Measurements from ENCODE around the gene SPTBN2.

SPTBN2 gene

DNA sequence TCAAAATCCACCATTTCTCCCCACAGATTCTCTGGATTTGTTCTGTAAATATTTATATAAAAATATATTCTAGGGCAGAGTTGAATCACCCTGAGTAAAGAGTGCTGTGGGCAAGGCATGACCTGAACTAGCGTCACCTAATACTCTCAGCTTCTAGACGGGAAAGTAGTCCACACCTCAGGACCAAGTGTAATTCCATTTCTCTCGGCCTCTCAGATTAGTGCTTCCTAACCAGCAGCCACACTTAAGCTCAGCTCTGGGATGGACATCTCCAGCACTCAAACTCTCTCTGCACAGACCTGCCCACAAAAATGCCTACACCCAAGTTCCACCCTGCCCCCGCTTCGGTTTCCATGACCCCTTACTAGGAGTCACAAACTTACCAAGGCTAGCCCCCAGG is 5.3 kb downstream of the SPTBN2 start:
- DNase-seq: no peak

- no peak for DNase-seq
Observed at GRCh38 chr11:66722745-66723651, 6.0 kb downstream of the SPTBN2 start.

- DNase-seq: no peak
Observed at GRCh38 chr11:66721939-66722338, 7.1 kb downstream of the SPTBN2 start.

DNA sequence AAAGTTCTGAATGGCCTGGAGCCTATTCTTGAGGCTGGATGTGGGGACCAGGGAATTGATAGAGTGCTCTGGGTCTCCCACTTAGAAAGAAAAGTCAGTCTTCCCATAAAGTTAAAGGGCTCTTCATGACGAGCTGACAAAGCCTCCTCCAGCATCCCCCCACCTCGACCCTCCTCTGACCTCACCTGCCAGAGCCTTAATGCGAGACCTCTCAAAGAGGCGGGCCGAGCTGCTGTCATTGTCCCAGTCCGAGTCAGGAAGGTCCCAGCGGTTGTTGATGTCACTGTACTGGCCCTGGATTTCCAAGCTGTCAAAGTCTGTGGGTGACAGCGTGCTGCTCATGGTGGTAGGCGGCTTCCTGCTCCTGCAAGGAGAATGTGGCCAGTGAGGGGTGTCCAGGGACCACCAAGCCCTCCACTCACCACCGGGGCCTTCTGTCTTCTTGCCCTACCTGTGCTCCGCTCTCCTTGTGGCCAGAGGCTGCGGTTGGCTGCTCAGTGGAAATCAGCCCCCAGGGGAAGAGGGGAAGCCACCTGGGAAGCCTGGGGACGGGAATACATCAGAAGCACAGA is 8.0 kb downstream of the SPTBN2 start:
- no peak for DNase-seq

DNA sequence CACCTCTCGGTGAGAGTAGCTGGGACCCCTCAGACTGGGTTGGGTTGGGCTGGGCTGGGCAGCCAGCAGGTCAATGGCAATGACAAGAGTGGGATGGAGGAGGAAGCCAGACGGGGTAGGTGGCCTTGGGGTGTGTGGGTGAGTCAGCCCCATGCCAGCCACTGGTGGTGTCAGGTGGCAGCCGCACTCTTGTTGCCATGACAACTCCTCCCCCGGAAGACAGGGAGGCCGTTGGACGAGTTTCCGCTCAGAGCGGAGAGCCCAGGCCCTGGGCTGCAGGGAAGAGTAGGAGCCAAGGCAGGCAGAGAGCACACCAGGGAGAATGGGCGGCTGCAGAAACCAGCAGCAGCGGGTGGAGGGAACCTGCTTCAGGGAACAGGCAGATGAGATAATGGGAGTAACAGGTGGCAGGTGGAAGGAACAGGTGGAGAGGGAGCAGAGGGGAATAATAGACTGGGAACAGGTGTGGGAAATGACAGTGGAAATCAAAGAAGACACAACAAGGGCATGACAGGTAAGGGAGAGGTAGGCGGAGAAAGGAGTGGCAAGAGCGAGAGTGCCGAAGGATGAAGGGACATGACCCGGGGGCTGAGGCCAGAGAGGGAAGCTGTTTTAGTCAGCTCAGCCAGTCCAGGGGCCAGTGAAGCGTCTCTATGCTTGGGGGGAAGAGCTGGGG is 8.7 kb downstream of the SPTBN2 start:
- DNase-seq: no peak

GRCh38 chr11:66719111-66719872 is 9.7 kb downstream of the SPTBN2 start:
- DNase-seq: no peak

GRCh38 chr11:66718320-66718971 is 10.6 kb downstream of the SPTBN2 start:
- DNase-seq: no peak

DNA sequence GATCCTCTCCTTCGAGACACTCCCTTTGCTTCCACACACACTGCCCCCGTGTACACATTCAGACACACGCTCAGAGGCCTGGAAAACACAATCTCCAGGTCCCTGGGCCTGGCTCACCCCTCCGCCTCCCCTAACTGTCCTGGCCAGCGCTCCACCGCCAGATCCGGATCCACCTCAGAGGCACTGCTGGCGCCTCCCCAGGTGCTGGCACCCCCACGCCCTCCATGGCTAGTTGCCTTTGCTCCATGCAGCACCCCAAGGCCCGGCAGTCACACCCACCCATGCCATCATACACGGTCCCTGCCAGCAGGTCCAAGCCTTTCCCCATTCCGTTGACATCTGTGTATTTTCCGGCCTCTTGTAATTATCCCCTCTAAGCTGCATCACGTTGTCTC is 11.1 kb downstream of the SPTBN2 start:
- DNase-seq: no peak

- no peak for DNase-seq
Observed at GRCh38 chr11:66716996-66717395, 12.0 kb downstream of the SPTBN2 start.

GRCh38 chr11:66715346-66716085 is 13.5 kb downstream of the SPTBN2 start:
- no peak for DNase-seq

DNA sequence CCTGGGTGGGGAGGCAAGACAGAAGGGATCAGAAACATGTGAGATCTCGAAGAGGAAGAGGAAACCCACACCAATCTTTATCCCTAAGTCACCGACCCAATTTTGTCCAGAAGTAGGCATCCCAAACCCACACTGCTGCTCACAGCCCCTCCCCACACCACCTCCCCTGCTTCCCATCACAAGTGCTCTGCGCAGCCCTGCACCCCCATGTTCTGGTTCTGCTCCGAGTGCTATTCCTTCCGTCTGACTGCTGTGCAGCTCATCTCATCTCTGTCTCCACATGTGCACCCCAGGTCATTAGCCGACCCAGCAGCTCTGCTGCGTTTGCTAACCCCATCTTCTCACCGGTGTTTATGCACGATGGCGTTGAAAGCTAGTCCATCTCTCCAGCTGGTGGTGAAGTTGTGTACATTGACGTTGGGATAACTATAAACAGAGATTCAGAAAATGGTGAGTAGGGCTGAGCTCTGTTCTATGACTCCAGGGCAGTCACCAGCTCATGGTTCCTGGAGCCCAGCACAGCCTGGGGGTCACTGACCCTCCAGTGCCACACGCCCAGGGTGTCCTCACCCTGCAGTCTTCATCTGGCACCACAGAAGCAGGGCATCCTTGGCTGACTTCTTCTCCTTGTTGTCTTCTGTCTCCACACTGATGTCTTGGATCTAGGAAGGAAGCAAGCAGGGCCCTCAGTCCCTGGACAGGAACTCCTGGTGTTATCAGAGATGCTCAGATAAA is 15.1 kb downstream of the SPTBN2 start:
- no peak for DNase-seq

GRCh38 chr11:66710384-66710930 is 18.6 kb downstream of the SPTBN2 start:
- DNase-seq: no peak

- DNase-seq: no peak
Observed at GRCh38 chr11:66708701-66709100, 20.3 kb downstream of the SPTBN2 start.

DNA sequence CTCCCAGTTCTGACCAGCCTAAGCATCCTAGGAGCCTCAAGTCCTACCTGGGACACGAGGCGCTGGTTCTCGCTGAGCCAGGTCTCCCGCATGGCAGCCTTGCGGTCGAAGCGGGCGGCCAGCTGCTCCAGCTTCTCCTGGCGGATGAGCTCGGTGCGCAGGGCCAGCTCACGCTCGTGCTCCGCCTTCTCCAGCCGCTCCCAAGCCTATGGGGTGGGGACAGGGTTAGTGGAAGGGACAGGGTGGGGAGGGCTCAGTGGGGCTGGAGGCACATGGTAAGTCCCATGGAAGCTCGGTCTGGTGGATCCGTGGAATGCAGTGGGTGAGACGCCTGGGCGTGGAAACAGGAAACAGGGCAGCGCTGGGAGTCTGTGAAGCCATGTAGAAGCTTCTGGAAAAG is 20.9 kb downstream of the SPTBN2 start:
- DNase-seq: no peak

DNA sequence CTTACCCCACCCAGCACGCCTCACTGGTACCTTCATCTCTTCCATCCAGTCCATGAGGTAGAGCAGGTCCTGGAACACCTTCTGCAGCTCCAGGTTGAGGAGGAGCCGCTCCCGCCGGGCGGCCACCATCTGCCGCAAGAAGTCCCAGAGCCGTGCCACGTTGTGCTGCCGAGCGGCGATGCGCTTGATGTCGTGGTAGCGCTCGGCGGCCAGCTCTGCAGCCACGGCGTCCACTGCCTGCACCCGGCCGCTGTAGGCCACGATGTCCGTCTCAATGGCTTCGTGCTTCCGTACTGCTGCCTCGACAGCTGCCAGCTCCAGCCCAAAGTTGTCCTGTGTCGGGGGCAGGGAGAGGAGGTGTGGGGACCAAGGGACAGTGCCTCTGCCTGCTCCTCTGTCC is 21.5 kb downstream of the SPTBN2 start:
- DNase-seq: no peak

DNA sequence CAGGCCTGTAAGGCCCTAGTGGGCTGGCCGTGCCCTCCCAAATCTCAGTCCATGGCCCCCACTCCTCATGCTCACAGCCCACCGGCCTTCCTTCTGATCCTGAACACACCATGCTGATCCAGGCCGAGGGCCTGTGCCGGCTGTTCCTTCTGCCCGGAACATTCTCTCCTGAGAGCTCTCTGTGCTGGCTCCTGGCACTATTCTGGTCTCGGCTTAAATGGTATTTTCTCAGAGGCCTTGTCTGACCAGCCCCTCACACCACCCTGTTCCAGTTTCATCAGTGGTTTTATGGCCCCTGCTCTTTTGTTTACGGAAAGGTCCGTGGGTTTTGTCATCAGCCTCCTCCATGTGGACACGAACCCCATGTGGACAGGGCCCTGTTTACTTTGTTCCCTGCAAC is 22.0 kb downstream of the SPTBN2 start:
- no peak for DNase-seq

DNA sequence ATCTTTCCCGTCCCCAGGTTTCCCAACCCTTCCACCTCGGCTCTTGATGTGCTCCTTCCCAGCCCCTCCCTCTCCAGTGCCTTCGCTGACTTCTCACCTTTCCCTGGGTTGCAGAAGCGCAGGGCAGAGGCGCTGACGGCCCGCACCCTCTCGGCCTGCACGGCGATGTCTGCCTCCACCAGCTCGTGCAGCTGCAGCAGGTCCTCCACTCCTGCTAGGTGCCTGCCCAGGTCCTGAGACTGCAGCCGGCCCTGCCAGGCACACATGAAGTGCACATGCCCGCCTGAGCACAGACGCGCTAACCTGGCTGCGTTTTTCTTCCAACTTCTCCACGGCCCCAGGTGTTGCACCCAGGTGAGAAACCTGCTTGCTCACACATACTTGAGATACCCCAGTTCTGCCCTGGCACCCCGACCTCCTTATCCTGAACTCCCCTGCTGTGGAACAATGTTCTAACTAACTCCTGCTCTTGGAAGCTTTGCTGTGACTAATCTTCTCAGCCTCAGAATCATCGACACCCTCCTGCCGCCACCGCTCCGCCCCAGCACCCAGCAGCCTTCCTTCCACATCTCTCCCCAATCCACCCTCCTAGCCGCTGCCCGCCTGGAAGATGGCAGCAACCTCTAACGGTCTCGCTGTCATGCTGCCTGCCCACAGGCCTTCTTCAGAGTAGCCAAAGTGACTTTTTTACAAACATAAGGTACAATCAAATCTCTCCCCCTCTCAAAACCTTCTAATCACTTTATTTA is 23.3 kb downstream of the SPTBN2 start:
- no peak for DNase-seq

GRCh38 chr11:66704659-66705360 is 24.2 kb downstream of the SPTBN2 start:
- no peak for DNase-seq
